Activated naive CD8-positive, alpha-beta T cell treated with anti-CD3 and anti-CD28 coated beads for 36 hours (primary cell): ENCODE results near the gene OR5H15. TPM values are rescaled to one million over a fixed set of nuclear protein-coding genes. Genes with fewer than 3 reads are reported as not detected.
"Not testable (repeated sequence)": the region's sequence is repeated elsewhere in the genome, so short reads cannot be mapped to it uniquely, and the experiment has no call there.

Source experiments
- DNase-seq: peaks from one replicate; pipeline ENCODE4 v3.0.0; 2021
- H3K27ac Mint-ChIP-seq: one replicate; pipeline ENCODE4 v1.8.0; 2022; ENCODE audit warnings: mild to moderate bottlenecking, moderate library complexity, mixed read lengths
- H3K27me3 Mint-ChIP-seq: one replicate; pipeline ENCODE4 v1.8.0; 2022; ENCODE audit warnings: mild to moderate bottlenecking, mixed read lengths
- H3K36me3 Mint-ChIP-seq: one replicate; pipeline ENCODE4 v1.8.0; 2021; ENCODE audit warnings: mild to moderate bottlenecking, mixed read lengths
- H3K4me1 Mint-ChIP-seq: one replicate; pipeline ENCODE4 v1.8.0; 2021; ENCODE audit warnings: mixed read lengths
- H3K4me3 Mint-ChIP-seq: one replicate; pipeline ENCODE4 v1.8.0; 2022; ENCODE audit warnings: mild to moderate bottlenecking, moderate library complexity, mixed read lengths
- H3K9me3 Mint-ChIP-seq: one replicate; pipeline ENCODE4 v1.8.0; 2022; ENCODE audit warnings: mixed read lengths
- total RNA-seq, 2 experiments: library from RNA; stranded (reverse); gene quantifications; one replicate each; pipeline ENCODE4 v1.2.3, GENCODE V29; 2021

The OR5H15 gene
- total RNA-seq = not detected

DNA sequence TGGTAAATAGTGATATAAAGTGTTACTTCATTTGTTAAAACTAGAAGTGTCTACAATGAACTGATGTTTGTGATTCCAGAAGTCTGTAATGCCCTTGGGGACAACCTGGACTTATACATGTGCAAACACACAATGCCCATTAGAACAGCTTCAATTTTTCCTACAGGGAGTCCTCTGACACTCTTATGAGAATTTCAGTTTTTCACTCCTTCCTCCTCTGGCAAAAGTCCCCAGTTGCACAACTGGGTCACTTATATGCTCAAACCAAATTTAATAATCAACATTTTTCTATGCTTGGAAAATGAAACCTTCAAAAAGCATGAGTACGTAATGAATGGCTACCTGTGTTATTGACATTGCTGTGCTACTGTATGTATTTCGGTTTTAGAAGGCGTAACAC lies at the start of gene OR5H15:
Gene OR5H15, plus strand, starts transcription at position 301 of the 400 bp plus-strand sequence. CDS start 2,004 bp downstream, outside the sequence.
- no peak within 1 kb of the TSS for H3K4me3 Mint-ChIP-seq
- H3K36me3 Mint-ChIP-seq = no peaks in the 10 kb centered on the region
- peaks cover 12% of the 10 kb centered on the region for H3K27me3 Mint-ChIP-seq
- H3K9me3 Mint-ChIP-seq = no peaks in the 10 kb centered on the region
- no peaks in the 10 kb centered on the region for H3K4me1 Mint-ChIP-seq
- no peak for DNase-seq
- H3K27ac Mint-ChIP-seq = no peak within 1 kb of the TSS

GRCh38 chr3:98130421-98130820 lies 36.1 kb upstream of the OR5H15 start, which contains the start of gene OR5H1:
TSS of gene OR5H1 (plus strand) at chr3:98130721. CDS start at chr3:98132698, 1,977 bp downstream.
- no peaks in the 10 kb centered on the region for H3K9me3 Mint-ChIP-seq
- no peaks in the 10 kb centered on the region for H3K36me3 Mint-ChIP-seq
- no peaks in the 10 kb centered on the region for H3K4me1 Mint-ChIP-seq
- no peak for DNase-seq
- H3K27me3 Mint-ChIP-seq = peaks cover 3% of the 10 kb centered on the region
- no peak within 1 kb of the TSS for H3K4me3 Mint-ChIP-seq
- H3K27ac Mint-ChIP-seq = no peak within 1 kb of the TSS

DNA sequence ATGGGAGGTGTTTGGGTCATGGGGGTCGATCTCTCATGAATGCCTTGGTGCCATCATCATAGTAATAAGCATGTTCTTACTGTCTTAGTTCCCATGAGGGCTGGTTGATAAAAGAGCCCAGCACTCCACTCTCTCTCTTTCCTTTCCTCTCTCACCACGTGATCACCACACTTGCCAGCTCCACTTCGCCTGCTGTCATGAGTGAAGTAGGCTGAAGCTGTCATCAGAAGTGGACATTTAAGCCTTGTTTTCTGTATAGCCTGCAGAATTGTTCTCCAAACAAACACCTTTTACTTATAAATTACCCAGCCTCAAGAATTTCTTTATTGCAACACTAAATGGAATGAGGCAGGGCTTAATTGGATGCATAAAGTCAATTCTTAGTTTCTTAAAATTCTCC lies 29.9 kb upstream of the OR5H15 start:
- H3K36me3 Mint-ChIP-seq = no peaks in the 10 kb centered on the region
- no peaks in the 10 kb centered on the region for H3K4me1 Mint-ChIP-seq
- H3K27ac Mint-ChIP-seq = no peak overlapping the region
- no peaks in the 10 kb centered on the region for H3K9me3 Mint-ChIP-seq
- no peak for DNase-seq
- peaks cover 3% of the 10 kb centered on the region for H3K27me3 Mint-ChIP-seq
- no peak overlapping the region for H3K4me3 Mint-ChIP-seq

DNA sequence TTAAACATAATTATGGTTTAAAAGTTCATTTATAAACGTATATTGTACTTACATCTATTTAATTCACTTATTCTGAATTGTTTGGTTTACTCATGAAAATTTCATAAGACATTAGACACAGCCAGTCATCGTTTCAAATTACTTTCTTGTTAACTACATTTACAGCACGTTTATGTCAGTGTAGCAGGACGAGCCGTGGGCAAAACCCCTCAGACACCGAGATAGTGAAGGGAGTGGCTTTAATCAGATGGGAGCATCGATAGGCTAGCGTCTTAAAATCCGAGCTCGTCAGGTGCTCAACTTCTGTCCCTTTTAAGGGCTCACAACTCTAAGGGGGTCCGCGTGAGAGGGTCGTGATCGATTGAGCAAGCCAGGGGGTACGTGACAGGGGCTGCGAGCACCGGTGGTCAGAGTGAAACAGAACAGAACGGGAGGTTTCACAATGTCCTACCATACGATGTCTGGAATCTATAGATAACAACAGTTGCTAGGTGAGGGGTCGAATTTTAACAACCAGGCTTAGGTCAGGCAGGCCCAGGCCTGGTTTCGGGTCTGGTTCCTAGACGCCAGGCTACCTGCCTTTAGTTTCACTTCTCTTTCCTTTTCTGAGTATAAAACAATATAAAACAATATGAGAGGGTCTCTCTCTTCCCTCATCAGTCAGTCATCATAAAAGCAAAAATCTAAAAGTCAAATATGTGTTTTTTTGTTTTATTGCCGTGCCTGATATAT lies 28.5 kb upstream of the OR5H15 start:
- H3K27me3 Mint-ChIP-seq, H3K36me3 Mint-ChIP-seq, H3K4me3 Mint-ChIP-seq, H3K27ac Mint-ChIP-seq, H3K9me3 Mint-ChIP-seq, H3K4me1 Mint-ChIP-seq, DNase-seq: not testable (repeated sequence)

GRCh38 chr3:98140531-98140930 lies 26.0 kb upstream of the OR5H15 start:
- no peak overlapping the region for H3K27ac Mint-ChIP-seq

DNA sequence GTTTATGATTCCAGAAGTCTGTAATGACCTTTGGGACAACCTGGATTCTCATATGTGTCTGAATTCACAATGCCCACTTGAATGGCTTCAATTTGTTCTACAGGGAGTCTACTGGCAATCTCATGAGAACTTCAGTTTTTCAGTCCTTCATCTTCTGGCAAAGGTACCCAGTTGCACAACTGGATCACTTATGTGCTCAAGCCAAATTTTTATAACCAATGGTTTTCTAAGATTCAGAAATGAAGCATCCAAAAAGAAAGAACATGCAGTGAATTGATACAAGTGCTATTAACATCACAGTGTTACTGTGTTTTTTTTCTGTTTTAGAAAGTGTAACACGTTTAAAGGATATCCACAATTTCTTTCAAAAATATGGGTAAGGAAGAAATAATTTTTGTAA lies 19.3 kb upstream of the OR5H15 start, which contains the start of gene OR5H14:
Gene OR5H14, plus strand, starts transcription at position 301 of the 400 bp plus-strand sequence. CDS start 1,907 bp downstream, outside the sequence.
- Mint-ChIP-seq H3K4me3 (no peak within 1 kb of the TSS), H3K27me3 (peaks cover 3% of the 10 kb centered on the region), H3K36me3 (no peaks in the 10 kb centered on the region), H3K4me1 (no peaks in the 10 kb centered on the region), H3K9me3 (peaks cover 3% of the 10 kb centered on the region), H3K27ac (no peak within 1 kb of the TSS)
- no peak for DNase-seq

More at GRCh38 chr3:98140531-98140930, 26.0 kb upstream of the OR5H15 start:
- DNase-seq = no peak
- Mint-ChIP-seq H3K4me1 (no peaks in the 10 kb centered on the region), H3K27me3 (no peaks in the 10 kb centered on the region), H3K9me3 (no peaks in the 10 kb centered on the region), H3K36me3 (no peaks in the 10 kb centered on the region), H3K4me3 (no peak overlapping the region)

GRCh38 chr3:98148751-98149150 lies 17.7 kb upstream of the OR5H15 start:
- DNase-seq = no peak
- Mint-ChIP-seq H3K27me3 (peaks cover 3% of the 10 kb centered on the region), H3K9me3 (peaks cover 3% of the 10 kb centered on the region), H3K4me1 (no peaks in the 10 kb centered on the region), H3K4me3 (no peak overlapping the region), H3K27ac (no peak overlapping the region), H3K36me3 (no peaks in the 10 kb centered on the region)

GRCh38 chr3:98149456-98149855 lies 17.0 kb upstream of the OR5H15 start:
- not testable (repeated sequence) for H3K27me3 Mint-ChIP-seq, H3K4me3 Mint-ChIP-seq, H3K9me3 Mint-ChIP-seq, H3K27ac Mint-ChIP-seq, DNase-seq, H3K4me1 Mint-ChIP-seq, H3K36me3 Mint-ChIP-seq

GRCh38 chr3:98151241-98151640 lies 15.3 kb upstream of the OR5H15 start:
- no peak overlapping the region for H3K27ac Mint-ChIP-seq
- no peaks in the 10 kb centered on the region for H3K36me3 Mint-ChIP-seq
- H3K4me3 Mint-ChIP-seq = no peak overlapping the region
- H3K4me1 Mint-ChIP-seq = no peaks in the 10 kb centered on the region
- no peak for DNase-seq
- H3K27me3 Mint-ChIP-seq = peaks cover 3% of the 10 kb centered on the region
- peaks cover 3% of the 10 kb centered on the region for H3K9me3 Mint-ChIP-seq

DNA sequence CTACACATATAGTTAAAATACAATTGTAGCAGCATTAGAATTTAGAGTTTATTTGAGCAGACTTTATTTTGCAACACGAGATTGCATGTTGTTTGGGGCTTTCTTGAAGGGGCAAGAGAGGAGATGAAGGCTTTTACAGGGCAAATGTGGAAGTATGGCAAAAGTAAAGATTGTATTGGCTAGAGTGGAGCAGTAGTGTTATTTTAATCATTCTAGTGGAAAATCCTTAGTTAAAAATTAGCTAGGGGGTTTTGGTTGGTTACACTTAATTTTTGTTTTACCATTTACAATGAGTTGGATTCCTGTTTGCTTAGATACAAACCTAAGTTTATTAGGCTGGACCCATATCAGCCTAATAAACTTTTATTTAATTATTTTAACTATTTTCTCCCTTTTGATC lies 4.6 kb downstream of the OR5H15 start:
- H3K9me3 Mint-ChIP-seq = peaks cover 6% of the 10 kb centered on the region
- no peak for DNase-seq
- no peak overlapping the region for H3K27ac Mint-ChIP-seq
- H3K36me3 Mint-ChIP-seq = no peaks in the 10 kb centered on the region
- H3K27me3 Mint-ChIP-seq = peaks cover 9% of the 10 kb centered on the region
- H3K4me1 Mint-ChIP-seq = no peaks in the 10 kb centered on the region
- H3K4me3 Mint-ChIP-seq = no peak overlapping the region

DNA sequence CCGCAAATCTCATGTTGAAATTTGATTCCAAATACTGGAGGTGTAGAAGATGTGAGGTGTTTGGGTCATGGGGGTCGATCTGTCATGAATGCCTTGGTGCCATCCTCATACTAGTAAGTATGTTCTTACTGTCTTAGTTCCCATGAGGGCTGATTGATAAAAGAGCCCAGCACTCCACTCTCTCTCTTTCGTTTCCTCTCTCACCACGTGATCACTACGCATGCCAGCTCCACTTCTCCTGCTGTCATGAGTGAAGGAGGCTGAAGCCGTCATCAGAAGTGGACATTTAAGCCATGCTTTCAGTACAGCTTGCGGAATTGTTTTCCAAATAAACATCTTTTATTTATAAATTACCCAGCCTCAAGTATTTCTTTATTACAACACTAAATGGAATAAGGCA lies 6.1 kb downstream of the OR5H15 start:
- Mint-ChIP-seq H3K27me3 (peaks cover 6% of the 10 kb centered on the region), H3K4me3 (no peak overlapping the region), H3K9me3 (peaks cover 6% of the 10 kb centered on the region), H3K27ac (no peak overlapping the region), H3K4me1 (no peaks in the 10 kb centered on the region), H3K36me3 (no peaks in the 10 kb centered on the region)
- no peak for DNase-seq

GRCh38 chr3:98180319-98180890 lies 13.9 kb downstream of the OR5H15 start:
- no peak overlapping the region for H3K27ac Mint-ChIP-seq
- H3K27me3 Mint-ChIP-seq = no peaks in the 10 kb centered on the region
- H3K4me3 Mint-ChIP-seq = no peak overlapping the region
- H3K9me3 Mint-ChIP-seq = peaks cover 3% of the 10 kb centered on the region
- no peak for DNase-seq
- no peaks in the 10 kb centered on the region for H3K4me1 Mint-ChIP-seq
- no peaks in the 10 kb centered on the region for H3K36me3 Mint-ChIP-seq

GRCh38 chr3:98182196-98182595 lies 15.7 kb downstream of the OR5H15 start:
- Mint-ChIP-seq H3K4me3 (no peak overlapping the region), H3K27me3 (no peaks in the 10 kb centered on the region), H3K36me3 (no peaks in the 10 kb centered on the region), H3K4me1 (no peaks in the 10 kb centered on the region), H3K27ac (no peak overlapping the region), H3K9me3 (peaks cover 1% of the 10 kb centered on the region)
- DNase-seq = no peak

GRCh38 chr3:98185180-98185579 lies 18.7 kb downstream of the OR5H15 start:
- DNase-seq = no peak
- Mint-ChIP-seq H3K27me3 (no peaks in the 10 kb centered on the region), H3K4me1 (peaks cover 5% of the 10 kb centered on the region), H3K9me3 (no peaks in the 10 kb centered on the region), H3K36me3 (no peaks in the 10 kb centered on the region), H3K27ac (no peak overlapping the region), H3K4me3 (no peak overlapping the region)

GRCh38 chr3:98188545-98188944 lies 22.0 kb downstream of the OR5H15 start:
- no peak overlapping the region for H3K27ac Mint-ChIP-seq
- peaks cover 4% of the 10 kb centered on the region for H3K27me3 Mint-ChIP-seq
- no peaks in the 10 kb centered on the region for H3K36me3 Mint-ChIP-seq
- no peak for DNase-seq
- no peak overlapping the region for H3K4me3 Mint-ChIP-seq
- peaks cover 5% of the 10 kb centered on the region for H3K4me1 Mint-ChIP-seq
- H3K9me3 Mint-ChIP-seq = peaks cover 3% of the 10 kb centered on the region

DNA sequence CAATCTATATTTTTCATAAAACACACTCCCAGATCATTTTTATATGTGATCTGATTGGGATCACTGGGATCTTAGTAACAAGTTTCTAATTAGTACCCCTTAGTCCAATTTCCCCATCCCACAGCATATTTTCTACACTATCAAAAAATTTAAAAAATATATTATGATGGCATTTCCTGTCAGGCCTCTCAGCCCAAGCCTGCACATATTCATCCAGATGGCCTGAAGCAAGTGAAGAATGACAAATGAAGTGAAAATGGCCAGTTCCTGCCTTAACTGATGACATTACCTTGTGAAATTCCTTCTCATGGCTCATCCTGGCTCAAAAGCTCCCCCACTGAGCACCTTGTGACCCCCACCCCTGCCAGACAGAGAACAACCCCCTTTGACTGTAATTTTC lies 24.4 kb downstream of the OR5H15 start:
- not testable (repeated sequence) for H3K4me3 Mint-ChIP-seq, H3K27me3 Mint-ChIP-seq

More for the DNA sequence above, 24.4 kb downstream of the OR5H15 start:
- H3K27ac Mint-ChIP-seq, H3K4me1 Mint-ChIP-seq, DNase-seq, H3K9me3 Mint-ChIP-seq, H3K36me3 Mint-ChIP-seq: not testable (repeated sequence)
